ENCODE data around the gene LPCAT3. TPM values are rescaled to one million over a fixed set of nuclear protein-coding genes. Genes with fewer than 3 reads are reported as not detected.

The LPCAT3 gene
- total and polyA plus RNA-seq, 2 of the 4 experiments (the other 2 are of a cell fraction) = 7.0 to 18.6 TPM

DNA sequence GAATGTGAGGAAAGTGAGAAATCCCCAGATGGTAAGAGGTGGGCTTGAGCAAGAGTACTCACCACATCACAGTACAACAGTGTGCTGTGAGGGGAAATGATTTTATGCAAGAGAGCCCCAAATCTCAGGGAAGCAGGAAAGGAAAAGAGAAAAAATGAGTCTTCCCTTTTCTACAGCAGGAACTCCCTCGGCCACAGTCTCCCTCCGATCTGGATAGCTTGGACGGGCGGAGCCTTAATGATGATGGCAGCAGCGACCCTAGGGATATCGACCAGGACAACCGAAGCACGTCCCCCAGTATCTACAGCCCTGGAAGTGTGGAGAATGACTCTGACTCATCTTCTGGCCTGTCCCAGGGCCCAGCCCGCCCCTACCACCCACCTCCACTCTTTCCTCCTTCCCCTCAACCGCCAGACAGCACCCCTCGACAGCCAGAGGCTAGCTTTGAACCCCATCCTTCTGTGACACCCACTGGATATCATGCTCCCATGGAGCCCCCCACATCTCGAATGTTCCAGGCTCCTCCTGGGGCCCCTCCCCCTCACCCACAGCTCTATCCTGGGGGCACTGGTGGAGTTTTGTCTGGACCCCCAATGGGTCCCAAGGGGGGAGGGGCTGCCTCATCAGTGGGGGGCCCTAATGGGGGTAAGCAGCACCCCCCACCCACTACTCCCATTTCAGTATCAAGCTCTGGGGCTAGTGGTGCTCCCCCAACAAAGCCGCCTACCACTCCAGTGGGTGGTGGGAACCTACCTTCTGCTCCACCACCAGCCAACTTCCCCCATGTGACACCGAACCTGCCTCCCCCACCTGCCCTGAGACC lies 82.7 kb downstream of the LPCAT3 start:
- Histone ChIP-seq H2BK15ac (ENCODE audit: low read depth, low read length) (no peak overlapping the region), H2AK9ac (replicated peaks; ENCODE audit: low read depth, low read length, poor library complexity) (peak overlapping the region; percentile 58), H2BK20ac (ENCODE audit: low read depth, low read length) (no peak overlapping the region), H3K27ac (ENCODE audit: insufficient read depth, low read length) (no peak overlapping the region), H3K4me2 (ENCODE audit: low read depth, low read length) (no peak overlapping the region), H4K8ac (ENCODE audit: low read depth in 2 of 2, low read length in 2 of 2) (no peak overlapping the region), H3K18ac (ENCODE audit: low read depth, low read length) (no peak overlapping the region), H3K36me3 (ENCODE audit: control insufficient read depth, insufficient read depth, low read length) (peaks cover 51% of the 10 kb centered on the region), H3K56ac (ENCODE audit: extremely low read depth, insufficient read depth, low read length) (no peak overlapping the region), H3K14ac (replicated peaks; ENCODE audit: low read depth, low read length) (no peak overlapping the region), H3K9me1 (ENCODE audit: insufficient read depth, low read length) (peaks cover 9% of the 10 kb centered on the region), H2AFZ (replicated peaks; ENCODE audit: low read length, poor library complexity) (no peak overlapping the region), H2BK120ac (ENCODE audit: low read depth, low read length) (no peak overlapping the region), H3K9ac (ENCODE audit: low read depth, low read length) (no peak overlapping the region), H3K23ac (ENCODE audit: low read depth, low read length) (no peak overlapping the region), H2BK5ac (ENCODE audit: low read depth, low read length, poor library complexity, severe bottlenecking) (no peak overlapping the region), H4K5ac (ENCODE audit: low read depth, low read length) (no peak overlapping the region), H3K9me3 (ENCODE audit: control insufficient read depth, insufficient read depth, low read length) (no peaks in the 10 kb centered on the region), H3K4ac (ENCODE audit: low read depth, low read length) (no peak overlapping the region), H3K4me1 (ENCODE audit: control insufficient read depth, insufficient read depth, low read length) (peaks cover 9% of the 10 kb centered on the region), H3K79me1 (ENCODE audit: low read depth in 1 of 2, low read length in 2 of 2) (peaks cover 12 to 68% of the 10 kb centered on the region in 2 experiments; a peak in 3 of 4 replicates), H2AK5ac (ENCODE audit: low read depth, low read length) (no peak overlapping the region), H3K4me3 (ENCODE audit: insufficient read depth, low read depth, low read length) (no peak overlapping the region), H4K91ac (ENCODE audit: insufficient read depth, low read depth, low read length) (no peak overlapping the region), H3K27me3 (ENCODE audit: control insufficient read depth, insufficient read depth, low read length) (no peaks in the 10 kb centered on the region), H4K20me1 (ENCODE audit: insufficient read depth, low read length) (peaks cover 43% of the 10 kb centered on the region)
- CTCF ChIA-PET = no interaction called here
- WGBS, 2 experiments (ENCODE audit: extremely low coverage in 2 of 2, insufficient read length in 1 of 2) = 100% methylated on average over 1 of the region's 14 CpGs; no CpG with 5 or more reads in 1 of the 2 experiments
- POLR2A ChIA-PET (ENCODE audit: unreplicated experiment) = no interaction called here
- no TSS peak for BruUV-seq (replicated peaks)
- DNase-seq (no peak), ATAC-seq (ENCODE audit: low read depth) (no peak)
- TF ChIP-seq BHLHE40 (IDR thresholded peaks at IDR 0.05; ENCODE audit: low read depth, low read length) = no peak
- TF ChIP-seq, protein P1, sequence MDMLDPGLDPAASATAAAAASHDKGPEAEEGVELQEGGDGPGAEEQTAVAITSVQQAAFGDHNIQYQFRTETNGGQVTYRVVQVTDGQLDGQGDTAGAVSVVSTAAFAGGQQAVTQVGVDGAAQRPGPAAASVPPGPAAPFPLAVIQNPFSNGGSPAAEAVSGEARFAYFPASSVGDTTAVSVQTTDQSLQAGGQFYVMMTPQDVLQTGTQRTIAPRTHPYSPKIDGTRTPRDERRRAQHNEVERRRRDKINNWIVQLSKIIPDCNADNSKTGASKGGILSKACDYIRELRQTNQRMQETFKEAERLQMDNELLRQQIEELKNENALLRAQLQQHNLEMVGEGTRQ (IDR thresholded peaks at IDR 0.05; ENCODE audit: low read depth, low read length) = no peak
- TF ChIP-seq FOS (IDR thresholded peaks at IDR 0.05; ENCODE audit: low read depth, low read length) = no peak
- dilution Hi-C loops (cut with HindIII; ENCODE audit: low sequenced_read_pairs, unreplicated experiment) (no loop called here), intact Hi-C loops (cut with micrococcal nuclease) (no loop called here), in situ Hi-C loops (cut with MboI; ENCODE audit: low sequenced_read_pairs) (no loop called here)

Measured in IMR-90 (cell line).